Right lung (tissue), 5 donors: Measurements from ENCODE around the gene CENPO. TPM values are rescaled to one million over a fixed set of nuclear protein-coding genes. Genes with fewer than 3 reads are reported as not detected.
A peak's percentile ranks its signal among the peaks of the same experiment; 100 is the strongest.
"Not testable (repeated sequence)": the region's sequence is repeated elsewhere in the genome, so short reads cannot be mapped to it uniquely, and the experiment has no call there.

Source experiments
- DNase-seq, 2 donors: peaks; one replicate each; pipeline ENCODE4 v3.0.0-alpha.2; 2013
- polyA plus RNA-seq, 5 donors: library from polyadenylated mRNA; unstranded; fragments of 120-200 nt; gene quantifications; one replicate each; pipeline versions ENCODE4 v1.2.1 to v1.2.3, GENCODE V29; 2013; ENCODE audit warnings: inconsistent platforms in 1 of 5, low replicate concordance in 1 of 5; ENCODE audit not compliant: insufficient read length in 5 of 5, insufficient read depth in 1 of 5

CENPO gene
- polyA plus RNA-seq, 5 donors, result 17.8 to 31.5 (median 22.7) TPM

DNA sequence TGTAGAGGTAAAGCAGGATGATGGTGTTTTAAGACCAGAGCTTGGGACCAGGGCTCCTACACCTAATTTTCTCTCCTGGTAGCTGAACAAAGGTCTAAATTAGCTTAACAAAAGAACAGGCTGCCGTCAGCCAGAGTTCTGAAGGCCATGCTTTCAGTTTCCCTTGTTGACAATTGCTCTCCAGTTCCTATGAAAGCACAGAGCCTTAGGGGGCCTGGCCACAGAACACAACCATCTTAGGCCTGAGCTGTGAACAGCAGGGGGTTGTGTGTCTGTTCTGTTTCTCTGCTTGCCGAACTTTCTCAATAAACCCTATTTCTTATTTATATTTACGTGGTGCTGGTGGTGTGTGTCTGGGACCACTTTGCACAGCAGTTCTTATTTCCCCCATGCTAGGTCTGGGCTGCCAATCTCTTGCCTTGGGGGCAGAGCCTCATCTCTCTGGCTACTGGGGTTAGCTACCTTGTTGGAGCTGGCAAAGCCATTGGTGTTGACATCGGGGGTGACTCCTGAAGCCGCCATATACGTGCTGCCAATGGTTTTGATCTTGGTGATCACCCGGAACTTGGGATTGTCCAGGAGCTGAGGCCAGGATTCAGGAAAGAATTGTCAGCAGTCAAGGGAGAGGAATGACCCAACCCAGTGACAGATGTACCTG lies 29.0 kb downstream of the CENPO start:
- DNase-seq, result no peak

DNA sequence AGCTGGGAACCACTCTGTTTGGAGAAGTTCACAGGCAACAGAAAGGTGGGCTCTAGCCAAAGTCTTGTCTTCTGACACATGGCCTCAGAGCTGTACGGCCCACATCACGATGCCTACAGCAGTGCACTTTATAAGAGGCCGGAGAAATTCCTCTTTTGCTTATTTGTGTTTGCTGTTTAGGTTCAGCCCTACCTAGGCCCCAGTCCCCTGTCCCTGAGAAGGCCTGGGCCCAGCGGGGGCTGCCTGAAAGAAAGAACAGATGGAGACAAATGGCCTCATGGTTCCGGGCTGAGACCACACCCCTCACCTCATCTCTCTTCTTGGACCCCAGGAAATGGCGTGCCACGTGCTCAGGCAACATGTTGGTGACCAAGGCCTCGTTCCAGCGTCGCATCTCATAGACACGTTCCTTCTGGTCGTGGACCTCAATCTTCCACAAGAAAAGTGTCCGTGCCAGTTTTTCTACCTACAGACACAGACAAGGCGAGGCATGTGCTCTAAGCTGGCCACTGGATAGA lies 30.9 kb downstream of the CENPO start:
- no peak for DNase-seq

DNA sequence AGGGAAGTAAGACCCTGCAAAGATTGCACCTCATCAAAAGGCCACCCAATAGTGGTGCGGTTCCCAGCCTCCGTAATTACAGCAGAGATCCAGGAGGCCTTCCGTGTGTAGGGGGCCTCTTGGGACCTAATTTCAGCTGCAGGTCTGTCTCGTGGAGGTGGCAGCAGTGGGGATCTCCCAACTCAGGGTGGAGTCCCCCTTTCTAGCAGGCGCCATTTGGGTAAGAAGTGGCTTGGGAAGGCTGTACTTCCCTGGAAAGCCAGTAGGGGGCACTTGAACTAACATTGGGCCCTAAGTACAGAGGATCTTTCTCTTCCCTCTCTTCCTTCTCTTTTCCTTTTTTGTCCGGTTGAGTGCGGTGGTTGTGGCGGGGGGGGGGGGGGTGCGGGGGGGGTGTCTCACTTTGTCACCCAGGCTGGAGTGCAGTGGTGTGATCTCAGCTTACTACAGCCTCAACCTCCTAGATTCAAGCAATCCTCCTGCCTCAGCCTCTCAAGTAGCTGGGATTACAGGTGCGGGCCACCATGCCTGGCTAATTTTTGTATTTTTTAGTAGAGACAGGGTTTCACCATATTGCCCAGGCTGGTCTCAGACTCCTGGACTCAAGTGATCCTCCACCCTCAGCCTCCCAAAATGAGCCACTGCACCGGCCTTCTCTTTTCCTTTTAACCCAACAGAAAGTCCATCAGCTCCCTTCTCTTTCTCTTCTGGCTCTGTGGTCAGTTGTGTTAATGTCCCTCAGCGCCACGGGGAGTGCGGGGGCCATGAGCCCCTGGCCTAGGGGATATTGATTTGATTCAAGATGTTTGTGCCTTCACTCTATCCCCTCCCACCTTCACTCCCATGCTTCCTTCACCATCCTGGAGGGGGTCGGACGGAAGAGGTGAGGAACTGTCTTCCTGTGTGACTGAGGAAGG lies 32.0 kb downstream of the CENPO start:
- DNase-seq, result no peak

DNA sequence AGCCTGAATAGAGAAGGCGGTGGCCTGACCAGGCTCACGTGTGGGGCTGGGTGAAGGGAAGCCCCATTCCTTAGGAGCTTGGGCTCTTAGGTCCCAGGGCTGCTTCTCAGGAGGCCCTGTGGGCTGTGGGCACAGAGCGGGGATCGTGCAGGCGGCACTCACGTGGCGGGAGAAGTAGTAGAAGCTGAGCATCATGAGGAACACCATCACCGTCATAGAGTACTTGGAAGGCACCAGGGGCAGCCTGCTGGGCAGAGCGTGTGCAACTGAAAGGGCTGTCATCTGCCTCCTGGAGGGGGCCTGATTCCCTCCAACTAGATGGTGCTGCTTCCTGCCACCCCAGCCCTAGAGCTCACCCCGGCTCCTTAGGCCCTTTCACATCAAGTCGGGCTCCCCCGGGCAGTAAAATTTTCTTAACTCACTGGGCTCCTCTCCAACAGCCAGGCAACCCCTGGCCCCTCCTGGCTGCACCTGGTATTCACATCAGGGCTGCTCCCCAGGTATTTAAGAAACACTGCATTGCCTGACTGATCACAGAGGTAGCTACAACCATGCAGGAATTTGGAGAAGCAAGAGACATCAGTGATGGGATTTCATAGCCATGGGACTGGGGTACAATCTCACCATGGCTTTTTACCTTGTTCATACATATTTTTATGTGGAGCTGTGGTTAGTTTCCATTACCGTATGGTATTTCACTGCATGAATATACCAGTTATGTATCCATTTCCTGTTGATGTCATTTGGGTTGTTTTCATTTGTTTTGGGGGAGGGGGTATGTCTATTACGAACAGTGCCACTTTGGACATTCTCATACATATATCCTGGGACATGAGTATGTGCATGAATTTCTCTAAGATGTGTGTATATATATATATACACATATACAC lies 32.9 kb downstream of the CENPO start:
- DNase-seq, result no peak

DNA sequence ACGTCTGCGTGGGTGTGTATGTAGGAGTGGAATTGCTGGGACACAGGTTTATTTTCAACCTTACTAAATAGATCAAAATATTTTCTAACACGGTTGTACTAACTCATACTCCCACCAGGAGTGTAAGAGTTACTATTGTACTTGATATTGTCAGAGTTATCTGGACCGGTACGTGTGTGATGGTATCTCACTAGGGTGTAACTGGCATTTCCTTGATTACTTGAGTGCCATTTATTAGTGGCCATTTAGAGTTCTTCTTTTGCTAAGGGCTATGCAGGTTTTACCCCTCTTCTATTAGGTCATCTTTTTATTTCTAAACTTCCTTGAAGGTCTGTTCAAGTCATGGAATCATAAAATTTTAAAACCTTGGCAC lies 33.5 kb downstream of the CENPO start:
- no peak for DNase-seq

DNA sequence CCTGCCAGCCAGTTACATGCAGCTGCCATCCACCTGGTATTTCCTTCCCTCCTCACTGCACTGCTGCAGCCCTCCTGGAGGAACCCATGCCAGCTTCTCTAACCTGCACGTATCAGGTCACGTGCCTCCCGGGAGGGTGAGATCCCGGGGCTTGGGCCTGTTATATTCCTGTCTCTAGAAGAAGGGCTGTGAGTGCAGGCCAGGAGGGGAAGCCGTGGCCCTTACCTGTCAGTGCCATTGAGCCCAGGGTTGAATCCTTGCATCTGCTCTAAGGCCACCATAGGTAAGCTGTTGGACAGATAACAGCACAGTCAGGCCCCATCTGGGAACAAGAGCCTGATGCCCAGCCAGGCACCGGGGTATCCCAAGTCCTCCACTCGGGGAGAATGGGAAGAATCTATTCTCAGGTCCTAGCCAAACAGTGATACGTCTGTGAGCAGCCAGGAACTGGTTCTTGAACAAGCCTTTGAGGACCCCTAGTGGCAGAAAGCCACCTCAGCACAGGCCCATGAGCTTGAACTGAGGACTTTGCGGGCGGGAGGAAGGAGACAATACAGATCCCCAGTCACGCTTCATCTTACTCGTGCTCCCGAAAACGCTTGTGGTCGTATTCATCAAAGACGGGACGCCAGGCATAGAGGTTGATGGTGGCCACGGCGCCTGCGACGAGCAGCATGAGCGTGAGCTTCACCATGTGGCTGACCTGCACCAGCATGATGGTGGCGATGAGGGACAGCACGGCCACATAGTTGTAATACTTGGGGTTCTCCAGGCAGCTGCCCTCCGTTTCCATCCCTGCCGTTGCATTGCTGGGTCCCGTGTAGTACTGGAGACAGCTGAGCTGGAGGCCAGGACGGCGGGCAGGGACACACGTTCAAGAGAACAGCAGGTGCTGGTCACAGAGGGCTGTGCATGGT lies 34.4 kb downstream of the CENPO start:
- peak; percentile 75 to 83 for DNase-seq

DNA sequence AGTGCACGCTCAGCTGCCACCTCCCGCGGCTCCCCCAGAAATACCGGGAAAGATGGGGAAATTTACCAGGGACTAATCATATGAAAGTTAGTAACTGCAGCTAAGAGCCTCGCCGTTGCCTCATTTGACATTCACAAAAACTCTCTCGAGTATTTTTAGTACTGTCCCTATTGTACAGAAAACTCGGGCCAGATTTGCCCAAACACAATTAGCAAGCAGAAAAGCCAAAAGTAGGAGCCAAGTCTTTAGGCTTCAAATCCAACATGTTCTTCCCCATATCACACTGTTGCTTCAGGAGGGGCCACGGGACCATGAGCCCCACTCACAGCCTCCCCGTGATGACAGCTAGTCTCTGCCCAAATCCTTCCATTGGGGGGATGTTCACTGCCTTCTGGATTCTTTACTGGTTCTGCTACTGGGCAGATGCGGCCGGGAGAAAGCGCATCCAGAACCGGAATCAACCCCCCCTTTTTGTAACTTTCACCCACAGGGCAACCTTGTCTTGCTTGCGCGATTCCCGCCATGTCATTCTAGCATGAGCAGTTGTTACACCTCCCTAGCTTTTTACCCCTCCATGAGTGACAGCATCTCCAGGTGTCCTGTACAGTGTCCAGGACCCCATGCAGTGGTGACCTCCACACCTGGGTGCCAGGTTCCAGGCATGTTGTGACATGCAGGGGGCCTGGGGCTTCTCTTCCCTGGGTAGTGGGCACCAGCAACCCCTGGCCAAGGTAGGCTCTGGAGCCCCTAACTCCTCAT lies 35.2 kb downstream of the CENPO start:
- DNase-seq, result no peak

DNA sequence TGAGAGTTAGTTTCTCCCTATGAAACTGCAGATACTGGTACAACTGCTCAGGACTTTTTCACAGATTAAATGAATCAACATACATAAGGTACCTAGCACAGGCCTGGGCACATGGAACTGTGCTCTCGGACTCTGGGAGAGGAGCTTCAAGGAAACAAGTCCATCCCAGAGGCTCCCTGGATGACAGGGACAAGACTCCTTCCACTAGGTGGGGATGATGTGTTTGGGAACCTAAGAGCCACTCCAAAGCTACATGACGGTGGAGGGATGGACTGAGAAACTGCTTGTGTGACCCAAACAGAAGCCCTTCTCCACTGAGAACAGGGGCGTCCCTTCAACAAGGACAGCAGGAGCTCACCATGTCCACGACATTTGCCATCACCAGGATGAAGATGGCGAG lies 37.1 kb downstream of the CENPO start:
- DNase-seq, result no peak

DNA sequence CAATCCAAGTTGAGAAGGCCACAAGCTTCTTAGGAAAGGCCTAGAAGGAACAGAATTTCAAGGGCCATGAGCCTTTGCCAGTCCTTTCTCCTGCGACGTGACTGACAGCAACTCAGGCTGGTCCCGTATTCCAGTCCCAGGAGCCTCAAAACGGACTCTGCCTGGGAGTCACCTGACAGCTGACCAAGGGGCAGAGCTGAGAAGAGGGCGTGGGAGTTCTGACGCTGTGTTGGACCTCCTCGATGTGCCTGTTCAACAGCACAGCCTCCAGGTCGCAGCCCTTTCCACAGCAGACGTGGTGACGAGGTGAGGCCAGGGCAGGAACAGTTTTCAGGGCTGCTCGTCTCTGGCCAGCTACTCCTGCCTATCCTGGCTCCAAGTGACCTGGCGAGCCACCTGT lies 37.6 kb downstream of the CENPO start:
- no peak for DNase-seq

DNA sequence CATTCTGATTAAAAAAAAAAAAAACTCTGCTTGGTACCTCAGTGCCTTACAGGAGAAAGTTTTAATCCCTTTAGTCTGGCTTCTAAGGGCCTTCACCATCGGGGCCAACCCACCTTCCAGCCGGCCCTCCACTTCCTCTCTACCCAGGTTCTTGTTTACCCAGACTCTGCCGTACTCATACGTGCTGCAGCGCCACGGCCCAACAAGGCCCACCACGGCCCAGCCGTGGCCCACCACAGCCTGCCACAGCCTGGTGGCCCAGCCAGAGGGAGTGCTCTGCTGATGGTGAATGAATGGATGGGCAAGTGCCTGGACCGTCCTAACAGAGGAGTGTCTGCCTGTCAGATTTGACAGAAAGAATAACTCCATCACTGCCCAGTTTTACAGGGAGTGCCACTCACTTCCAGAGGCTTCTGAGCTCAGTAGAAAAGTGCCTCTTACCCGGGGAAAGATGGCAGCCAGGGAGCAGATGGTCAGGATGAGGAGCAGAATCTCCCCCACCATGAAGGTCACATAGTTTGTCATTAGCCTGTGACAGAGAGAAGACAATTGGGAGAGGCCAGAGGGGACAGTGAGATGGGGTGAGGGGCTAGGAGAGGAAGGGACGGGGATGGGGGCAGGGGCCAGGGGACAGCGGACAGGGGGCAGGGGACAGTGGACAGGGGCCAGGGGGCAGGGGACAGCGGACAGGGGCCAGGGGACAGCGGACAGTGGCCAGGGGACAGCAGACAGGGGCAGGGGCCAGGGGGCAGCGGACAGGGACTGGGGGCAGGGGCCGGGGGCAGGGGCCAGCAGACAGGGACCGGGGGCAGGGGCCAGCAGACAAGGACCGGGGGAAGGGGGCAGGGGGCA lies 38.2 kb downstream of the CENPO start:
- DNase-seq, result no peak

DNA sequence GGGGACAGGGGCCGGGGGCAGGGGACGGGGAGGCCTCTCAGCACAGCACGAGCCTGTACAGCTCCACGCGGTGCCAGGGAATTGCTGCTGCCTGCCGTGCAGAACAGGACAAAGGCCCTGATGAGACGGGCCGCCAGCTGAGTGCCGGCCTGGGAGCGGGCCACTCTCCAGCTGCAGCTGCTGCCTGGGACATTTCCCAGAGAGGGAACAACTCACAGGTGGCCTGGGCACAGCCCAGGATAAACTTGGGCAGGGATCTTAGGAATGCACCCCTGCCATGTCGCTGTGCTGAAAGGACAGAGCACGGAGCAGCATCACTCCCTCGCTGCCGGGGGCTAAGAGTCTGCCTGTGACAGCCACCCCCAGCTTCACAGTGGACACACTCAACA lies 38.8 kb downstream of the CENPO start:
- DNase-seq, result no peak

DNA sequence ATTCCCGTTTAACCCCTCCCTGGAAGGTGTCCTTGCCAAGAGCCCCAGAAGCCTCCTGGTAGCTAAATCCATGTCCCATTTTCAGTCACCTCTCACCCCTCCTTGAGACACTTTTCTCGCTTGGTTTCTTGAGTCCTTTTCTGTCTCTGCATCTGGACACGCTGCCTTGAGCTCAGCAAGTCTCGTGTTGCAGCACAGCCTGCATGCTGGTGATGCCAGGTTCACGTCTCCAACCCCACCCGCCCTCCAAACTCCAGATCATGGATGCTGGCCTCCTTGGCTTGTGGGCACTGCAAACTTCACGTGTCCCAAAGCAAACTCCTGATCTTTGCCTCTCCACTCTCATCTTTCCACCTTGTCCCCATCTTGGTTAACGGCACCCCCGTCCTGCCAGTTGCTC lies 39.3 kb downstream of the CENPO start:
- no peak for DNase-seq

DNA sequence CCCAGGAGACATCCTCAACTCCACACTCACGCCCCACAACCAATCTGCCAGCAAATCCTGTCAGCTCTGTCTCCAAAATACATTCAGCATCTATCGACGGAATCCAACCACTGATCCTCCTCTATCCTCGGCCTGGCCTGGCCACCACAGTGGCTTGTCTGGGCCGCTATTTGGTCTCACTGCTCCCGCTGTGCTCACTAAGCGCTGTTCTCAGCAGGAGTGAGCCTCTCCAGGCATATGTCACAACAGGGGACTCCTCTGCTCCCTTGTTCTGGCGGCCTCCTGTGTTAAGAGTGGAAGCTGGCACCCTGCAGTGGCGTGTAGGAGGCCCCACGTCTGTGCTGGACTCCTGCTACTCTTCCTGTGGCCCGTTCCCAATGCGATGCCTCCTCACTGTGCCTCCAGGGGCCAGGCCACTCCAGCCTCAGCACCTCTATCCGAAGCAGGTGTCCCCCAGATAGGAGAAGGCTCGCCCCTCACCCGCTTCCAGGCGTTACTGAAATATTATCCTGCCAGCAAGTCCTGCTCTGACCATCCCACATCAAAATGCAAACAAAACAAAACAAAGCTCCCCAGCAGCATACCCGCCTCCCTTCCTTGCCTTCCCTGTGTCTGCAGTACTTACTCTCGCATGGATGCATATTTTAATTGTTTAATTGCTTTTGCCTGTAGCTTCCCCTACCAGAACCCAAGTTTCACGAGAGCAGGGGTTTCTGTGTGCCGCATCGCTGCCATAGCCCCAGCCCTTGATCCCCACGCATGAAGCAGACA lies 39.9 kb downstream of the CENPO start:
- DNase-seq, result no peak

DNA sequence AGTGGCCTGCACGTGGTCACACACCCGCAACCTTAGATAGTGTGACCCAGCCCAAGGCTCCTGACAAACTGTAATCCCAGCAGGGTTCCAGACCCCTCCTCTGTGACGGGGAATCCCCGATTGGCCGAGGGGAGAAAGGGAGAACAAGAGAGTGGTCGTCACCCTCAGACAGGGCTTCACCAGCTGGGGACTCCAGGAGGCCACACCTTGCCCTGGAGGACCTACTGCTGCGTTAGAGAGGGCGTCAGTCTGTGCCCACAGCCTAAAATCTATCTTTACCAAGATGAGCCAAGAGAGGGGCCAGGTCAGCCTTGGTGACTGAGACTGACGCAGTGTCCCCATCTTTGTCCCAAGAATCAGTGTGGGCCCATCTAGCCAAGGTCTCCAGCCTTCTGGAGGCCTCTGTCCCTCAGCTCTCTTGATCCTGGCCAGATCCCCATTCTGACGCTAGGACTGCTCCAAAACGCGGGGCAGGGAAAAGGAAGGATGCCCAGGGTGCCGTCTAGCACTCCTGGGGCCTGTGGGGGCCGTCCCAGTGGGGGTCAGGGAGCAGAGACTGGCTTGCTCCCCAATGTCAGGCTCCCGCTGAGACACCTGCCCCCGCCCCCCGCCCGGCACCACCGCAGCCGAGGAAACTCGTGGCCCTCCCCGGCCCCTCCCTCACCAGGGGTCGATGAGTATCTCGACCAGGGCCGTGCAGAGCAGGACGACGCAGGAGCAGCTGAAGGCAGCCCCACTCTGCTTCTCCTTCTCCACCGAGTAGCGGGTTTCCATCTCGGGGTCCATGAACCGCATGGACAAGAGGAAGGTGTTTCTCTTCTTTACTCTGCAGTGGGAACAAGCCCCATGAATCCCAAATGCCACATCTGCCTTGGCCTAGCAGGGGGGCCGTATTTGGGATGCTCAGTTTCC lies 40.9 kb downstream of the CENPO start:
- DNase-seq, result no peak

DNA sequence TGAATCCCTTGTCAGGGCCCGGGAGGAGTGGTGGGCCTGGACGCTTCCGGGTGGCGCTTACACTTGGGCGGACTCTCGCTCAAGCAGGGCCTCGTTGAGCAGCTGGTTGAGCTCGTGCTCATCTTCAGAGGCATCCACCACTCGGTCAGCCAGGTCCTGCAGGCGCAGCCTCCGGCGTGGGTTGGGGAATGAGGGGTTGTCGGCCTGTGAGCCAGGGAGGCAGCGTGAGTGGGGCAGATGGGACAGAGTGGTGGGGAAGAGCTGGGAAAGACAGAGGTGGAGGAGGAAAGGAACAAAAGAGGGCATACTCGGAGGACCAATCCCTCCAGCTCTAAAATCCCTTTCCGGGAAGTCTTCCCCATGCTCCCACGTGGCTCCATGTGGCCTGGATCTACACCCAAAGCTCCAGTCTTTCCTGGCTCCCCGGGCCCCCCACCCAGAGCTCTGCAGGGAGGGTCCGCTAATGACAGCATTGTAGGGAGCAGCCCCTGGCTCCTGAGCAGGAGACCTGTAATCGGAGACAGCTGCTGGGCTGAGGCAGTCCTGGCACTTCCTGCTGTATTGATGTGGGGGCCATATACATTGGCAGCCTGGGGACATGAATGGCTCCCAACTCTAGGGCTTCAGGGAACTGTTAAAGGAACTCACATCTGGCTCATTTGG lies 41.6 kb downstream of the CENPO start:
- no peak for DNase-seq

DNA sequence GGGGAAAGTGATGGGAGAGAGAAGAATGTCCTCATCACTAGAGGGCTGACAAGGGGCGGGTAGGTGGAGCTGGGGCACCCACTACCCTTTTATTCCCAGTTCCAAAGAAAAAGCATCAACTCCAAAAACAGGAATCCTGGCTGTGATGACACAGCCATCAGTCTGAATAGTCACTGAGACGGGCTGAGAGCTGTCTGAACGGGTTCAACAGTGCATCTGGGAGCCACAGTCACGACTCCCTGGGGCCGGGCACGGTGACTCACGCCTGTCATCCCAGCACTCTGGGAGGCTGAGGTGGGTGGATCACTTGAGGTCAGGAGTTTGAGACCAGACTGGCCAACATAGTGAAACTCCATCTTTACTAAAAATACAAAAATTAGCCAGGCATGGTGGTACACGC lies 42.2 kb downstream of the CENPO start:
- DNase-seq, result not testable (repeated sequence)

DNA sequence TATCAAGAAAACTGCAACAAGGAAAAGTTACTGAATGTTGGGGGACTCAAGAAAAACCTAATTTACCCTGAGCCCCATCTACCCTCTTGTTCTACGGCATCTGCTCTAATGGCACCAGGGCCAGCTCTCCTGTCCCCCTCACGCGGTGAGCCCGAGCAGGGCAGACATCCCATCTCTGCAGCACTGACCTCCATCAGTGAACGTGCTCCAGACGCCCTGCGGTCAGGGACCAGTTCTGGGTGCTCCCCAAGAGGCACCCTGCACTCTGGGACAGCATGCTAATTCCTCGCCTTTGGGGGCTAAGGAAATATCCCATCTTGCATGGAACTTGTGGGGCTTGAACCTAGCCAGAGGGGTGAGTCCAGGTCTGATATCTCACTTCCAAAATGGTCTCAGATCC lies 43.0 kb downstream of the CENPO start:
- DNase-seq, result no peak
